ENCODE measurements around the gene PSTPIP1.

The PSTPIP1 gene

DNA sequence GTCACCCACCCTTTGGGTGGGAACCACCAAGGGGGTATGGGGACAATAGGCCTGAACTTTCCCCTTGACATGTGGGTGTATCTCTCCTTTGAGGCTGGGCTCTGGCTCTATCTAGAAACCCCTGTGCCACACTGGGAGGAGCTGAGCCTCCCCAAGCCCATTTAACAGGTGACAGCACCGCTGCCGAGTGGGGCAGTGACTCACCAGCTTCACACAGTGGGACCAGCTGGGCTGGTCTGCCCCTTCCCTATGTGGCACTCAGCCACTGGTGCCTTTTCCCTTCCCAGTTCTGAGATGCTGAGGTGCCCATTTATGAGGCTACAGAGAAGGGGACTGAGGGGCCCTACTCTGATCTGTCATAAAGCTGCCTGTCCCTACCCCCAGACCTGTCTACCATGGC, 5.1 kb downstream of the PSTPIP1 start:
- no peak for DNase-seq (ENCODE audit: extremely low read depth, low read depth)
- H3K4me3 ChIP-seq (replicated peaks; ENCODE audit: low read depth, low read length) = no peak overlapping the region
- TF ChIP-seq, protein P1, sequence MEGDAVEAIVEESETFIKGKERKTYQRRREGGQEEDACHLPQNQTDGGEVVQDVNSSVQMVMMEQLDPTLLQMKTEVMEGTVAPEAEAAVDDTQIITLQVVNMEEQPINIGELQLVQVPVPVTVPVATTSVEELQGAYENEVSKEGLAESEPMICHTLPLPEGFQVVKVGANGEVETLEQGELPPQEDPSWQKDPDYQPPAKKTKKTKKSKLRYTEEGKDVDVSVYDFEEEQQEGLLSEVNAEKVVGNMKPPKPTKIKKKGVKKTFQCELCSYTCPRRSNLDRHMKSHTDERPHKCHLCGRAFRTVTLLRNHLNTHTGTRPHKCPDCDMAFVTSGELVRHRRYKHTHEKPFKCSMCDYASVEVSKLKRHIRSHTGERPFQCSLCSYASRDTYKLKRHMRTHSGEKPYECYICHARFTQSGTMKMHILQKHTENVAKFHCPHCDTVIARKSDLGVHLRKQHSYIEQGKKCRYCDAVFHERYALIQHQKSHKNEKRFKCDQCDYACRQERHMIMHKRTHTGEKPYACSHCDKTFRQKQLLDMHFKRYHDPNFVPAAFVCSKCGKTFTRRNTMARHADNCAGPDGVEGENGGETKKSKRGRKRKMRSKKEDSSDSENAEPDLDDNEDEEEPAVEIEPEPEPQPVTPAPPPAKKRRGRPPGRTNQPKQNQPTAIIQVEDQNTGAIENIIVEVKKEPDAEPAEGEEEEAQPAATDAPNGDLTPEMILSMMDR (IDR thresholded peaks at IDR 0.05; ENCODE audit: low read depth, low read length, missing control alignments) = no peak

DNA sequence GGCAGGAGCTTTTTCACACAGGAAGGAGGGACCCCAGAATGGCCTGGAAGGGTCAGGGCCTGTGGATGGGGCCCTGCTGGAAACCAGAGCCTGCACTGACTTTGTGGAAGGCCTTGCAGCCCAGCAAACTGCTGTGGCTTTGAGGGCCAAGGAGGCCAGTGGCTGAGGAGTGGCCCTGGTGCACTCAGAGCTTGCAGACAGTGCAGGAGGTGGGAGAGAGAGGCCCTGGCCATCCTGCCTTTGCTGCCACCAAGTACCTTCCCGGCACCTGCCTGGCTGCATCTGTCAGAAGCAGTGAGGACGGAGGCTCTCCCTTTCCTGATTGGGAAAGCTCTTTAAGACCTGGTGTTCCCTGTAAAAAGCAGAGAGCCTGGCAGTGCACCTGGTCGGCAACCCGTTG, 6.4 kb downstream of the PSTPIP1 start:
- TF ChIP-seq, protein P1 (IDR thresholded peaks at IDR 0.05; ENCODE audit: low read depth, low read length, missing control alignments) = no peak
- no peak for DNase-seq (ENCODE audit: extremely low read depth, low read depth)
- H3K4me3 ChIP-seq (replicated peaks; ENCODE audit: low read depth, low read length) = no peak overlapping the region

DNA sequence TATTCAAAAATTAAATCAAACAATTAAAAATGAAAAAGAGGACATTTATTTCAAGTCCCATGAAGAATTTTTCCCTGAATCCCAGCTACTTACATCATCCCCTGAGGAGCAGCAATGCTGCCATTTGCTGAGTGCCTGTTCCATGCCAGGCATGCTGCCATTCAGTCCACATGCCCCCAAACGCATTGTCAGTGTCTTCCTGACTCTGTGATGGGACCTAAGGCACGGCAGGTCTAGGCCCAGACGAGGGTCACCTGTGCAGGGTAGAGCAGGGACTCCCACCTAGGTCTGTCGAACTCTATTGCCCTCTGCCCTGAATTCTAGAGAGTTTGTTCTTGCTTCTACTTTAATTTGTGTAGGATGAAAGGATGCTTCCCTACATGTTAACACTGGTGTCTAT, 7.0 kb downstream of the PSTPIP1 start:
- TF ChIP-seq, protein P1 (IDR thresholded peaks at IDR 0.05; ENCODE audit: low read depth, low read length, missing control alignments) = no peak

DNA sequence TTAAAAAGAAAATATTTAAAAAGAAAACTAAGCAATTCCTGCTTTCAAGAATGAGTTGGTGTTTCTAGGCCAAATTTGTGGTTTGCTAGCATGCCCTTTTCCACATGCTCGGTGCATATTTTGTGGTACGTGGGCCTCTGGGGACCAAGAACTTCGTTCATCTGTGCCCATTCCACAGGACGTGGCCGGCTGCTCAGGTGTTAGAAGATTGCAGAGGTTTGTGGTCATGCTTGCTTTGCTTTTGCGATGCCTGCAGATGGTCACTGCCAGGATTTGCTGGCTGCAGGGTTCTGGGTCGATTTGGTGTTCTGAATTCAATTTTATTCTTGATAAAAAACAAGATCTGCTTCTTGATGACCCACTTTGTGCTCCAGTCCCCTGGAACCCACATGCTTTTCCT, 7.5 kb downstream of the PSTPIP1 start:
- DNase-seq (ENCODE audit: extremely low read depth, low read depth) = no peak
- no peak overlapping the region for H3K4me3 ChIP-seq (replicated peaks; ENCODE audit: low read depth, low read length)
- TF ChIP-seq, protein P1 (IDR thresholded peaks at IDR 0.05; ENCODE audit: low read depth, low read length, missing control alignments) = no peak

More for the DNA sequence above, 7.0 kb downstream of the PSTPIP1 start:
- DNase-seq (ENCODE audit: extremely low read depth, low read depth) = no peak
- no peak overlapping the region for H3K4me3 ChIP-seq (replicated peaks; ENCODE audit: low read depth, low read length)

DNA sequence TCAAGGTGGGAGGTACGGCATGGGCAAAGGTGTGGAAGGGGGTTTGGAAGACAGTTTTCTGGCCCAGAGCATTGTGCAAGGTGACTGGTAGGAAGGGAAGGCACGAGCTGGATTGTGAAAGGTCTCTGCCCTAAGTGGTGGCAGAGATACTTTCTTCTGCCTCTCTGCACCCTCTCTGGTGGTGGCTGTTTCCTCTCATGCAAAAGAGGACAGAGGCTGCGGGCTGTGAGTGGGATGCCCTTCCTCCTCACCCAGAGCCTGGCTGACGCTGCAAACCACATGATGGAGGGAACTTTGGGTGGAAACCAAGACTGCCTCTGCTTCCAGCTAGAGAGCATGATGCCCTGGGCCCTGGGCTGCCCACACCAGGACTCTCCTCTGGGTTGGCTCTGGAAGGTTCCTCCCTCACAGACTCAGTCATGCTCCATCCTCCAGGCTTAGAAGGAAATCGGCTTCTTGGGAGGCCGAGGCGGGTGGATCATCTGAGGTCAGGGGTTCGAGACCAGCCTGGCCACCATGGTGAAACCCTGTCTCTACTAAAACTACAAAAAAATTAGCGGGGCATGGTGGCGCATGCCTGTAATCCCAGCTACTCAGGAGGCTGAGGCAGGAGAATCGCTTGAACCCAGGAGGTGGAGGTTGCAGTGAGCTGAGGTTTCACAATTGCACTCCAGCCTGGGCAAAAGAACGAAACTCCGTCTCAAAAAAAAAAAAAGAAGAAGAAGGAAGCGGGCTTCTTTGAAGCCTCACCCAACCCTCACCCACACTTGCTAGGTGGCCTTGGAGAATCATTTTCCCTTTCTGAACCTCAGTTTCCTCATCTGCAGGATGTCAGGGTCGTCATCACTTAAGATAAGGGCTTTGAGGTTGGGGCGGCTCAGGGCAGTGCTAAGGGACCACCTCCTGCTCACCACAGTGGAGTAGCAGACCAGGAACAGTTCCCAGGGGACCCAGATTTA, 8.3 kb downstream of the PSTPIP1 start:
- TF ChIP-seq, protein P1 (IDR thresholded peaks at IDR 0.05; ENCODE audit: low read depth, low read length, missing control alignments) = no peak
- no peak for DNase-seq (ENCODE audit: extremely low read depth, low read depth)
- no peak overlapping the region for H3K4me3 ChIP-seq (replicated peaks; ENCODE audit: low read depth, low read length)

DNA sequence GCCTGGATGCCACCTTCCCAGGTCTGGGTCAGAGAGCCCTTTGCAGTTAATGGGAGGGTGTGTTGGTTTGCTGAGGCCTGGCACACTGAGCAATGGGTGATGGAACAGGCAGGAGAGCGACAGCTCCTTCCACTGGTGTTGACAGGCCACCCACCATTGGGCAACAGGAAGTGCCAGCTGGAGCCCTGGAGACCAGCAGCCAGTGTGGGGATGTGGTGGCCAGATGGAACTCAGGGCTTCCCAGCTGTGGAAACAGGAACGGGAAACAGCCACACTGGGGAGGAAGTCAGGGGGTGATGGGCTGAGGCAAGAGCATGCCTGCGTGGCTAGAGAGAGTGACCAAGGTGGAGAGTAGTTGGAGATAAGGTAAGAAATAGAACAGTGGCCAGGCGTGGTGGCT, 9.3 kb downstream of the PSTPIP1 start:
- no peak for DNase-seq (ENCODE audit: extremely low read depth, low read depth)

More for the DNA sequence above, 9.3 kb downstream of the PSTPIP1 start:
- TF ChIP-seq, protein P1 (IDR thresholded peaks at IDR 0.05; ENCODE audit: low read depth, low read length, missing control alignments) = no peak
- H3K4me3 ChIP-seq (replicated peaks; ENCODE audit: low read depth, low read length) = no peak overlapping the region

Data from HFF-Myc (cell line).